C4-2B (cell line): Measurements from ENCODE around the gene PRPF39.

Experiments
- H3K27ac ChIP-seq: fragments of 450-650 bp; 2 replicates; pipeline ENCODE4 v1.5.1; 2017
- ZFX ChIP-seq: fragments of 450-650 bp; IDR thresholded peaks from 2 replicates; pipeline ENCODE4 v1.6.1; 2017
- TF ChIP-seq, protein P1 (sequence below): fragments of 450-650 bp; conservative IDR thresholded peaks from 2 replicates; pipeline ENCODE4 v1.5.1; 2017; ENCODE audit warnings: mild to moderate bottlenecking

Gene PRPF39, protein sequence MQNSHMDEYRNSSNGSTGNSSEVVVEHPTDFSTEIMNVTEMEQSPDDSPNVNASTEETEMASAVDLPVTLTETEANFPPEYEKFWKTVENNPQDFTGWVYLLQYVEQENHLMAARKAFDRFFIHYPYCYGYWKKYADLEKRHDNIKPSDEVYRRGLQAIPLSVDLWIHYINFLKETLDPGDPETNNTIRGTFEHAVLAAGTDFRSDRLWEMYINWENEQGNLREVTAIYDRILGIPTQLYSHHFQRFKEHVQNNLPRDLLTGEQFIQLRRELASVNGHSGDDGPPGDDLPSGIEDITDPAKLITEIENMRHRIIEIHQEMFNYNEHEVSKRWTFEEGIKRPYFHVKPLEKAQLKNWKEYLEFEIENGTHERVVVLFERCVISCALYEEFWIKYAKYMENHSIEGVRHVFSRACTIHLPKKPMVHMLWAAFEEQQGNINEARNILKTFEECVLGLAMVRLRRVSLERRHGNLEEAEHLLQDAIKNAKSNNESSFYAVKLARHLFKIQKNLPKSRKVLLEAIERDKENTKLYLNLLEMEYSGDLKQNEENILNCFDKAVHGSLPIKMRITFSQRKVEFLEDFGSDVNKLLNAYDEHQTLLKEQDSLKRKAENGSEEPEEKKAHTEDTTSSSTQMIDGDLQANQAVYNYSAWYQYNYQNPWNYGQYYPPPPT

DNA sequence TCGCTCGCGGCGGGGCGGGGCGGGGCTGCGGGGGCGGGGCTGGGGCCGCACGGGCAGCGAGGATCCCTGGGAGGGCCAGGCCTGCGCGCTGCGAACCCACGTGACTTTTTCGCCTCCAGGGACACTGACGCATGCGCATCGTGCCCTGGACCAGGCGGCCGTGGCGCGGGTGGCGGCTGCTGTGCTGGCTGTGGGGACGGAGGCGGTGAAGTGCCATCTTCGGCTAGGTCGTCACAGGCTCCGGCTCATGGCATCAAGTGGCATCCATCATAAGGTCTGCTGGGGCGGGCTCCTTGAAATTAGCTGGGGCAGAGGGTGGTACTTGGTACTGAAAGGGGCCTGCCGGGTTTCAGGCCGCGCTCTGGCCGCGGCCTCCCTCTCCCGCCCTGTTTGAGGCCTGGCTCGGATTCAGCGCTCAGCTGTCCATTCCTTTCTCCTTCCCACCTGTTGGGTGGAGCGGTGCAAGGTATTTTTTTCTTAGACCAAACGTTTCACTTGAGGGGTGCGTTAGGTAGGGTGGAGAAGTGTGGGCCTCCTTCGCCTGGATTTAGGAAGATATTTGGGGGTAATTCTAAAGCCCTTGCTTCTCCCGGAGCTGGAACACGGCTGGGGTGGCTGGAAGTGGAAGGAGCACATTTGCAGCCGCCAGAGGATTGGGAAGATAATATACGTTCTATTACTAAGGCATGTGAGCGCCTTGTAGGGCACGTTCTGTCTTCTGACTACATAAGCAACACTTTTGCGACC, at the start of gene PRPF39:
TSS of gene PRPF39 (plus strand) at position 141 of the 747 bp plus-strand sequence. CDS start 11,124 bp downstream, outside the sequence.
- peak within 1 kb of the TSS; percentile 84 for H3K27ac ChIP-seq
- TF ChIP-seq ZFX = peak; percentile 99
- TF ChIP-seq, protein P1, sequence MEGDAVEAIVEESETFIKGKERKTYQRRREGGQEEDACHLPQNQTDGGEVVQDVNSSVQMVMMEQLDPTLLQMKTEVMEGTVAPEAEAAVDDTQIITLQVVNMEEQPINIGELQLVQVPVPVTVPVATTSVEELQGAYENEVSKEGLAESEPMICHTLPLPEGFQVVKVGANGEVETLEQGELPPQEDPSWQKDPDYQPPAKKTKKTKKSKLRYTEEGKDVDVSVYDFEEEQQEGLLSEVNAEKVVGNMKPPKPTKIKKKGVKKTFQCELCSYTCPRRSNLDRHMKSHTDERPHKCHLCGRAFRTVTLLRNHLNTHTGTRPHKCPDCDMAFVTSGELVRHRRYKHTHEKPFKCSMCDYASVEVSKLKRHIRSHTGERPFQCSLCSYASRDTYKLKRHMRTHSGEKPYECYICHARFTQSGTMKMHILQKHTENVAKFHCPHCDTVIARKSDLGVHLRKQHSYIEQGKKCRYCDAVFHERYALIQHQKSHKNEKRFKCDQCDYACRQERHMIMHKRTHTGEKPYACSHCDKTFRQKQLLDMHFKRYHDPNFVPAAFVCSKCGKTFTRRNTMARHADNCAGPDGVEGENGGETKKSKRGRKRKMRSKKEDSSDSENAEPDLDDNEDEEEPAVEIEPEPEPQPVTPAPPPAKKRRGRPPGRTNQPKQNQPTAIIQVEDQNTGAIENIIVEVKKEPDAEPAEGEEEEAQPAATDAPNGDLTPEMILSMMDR = no peak

DNA sequence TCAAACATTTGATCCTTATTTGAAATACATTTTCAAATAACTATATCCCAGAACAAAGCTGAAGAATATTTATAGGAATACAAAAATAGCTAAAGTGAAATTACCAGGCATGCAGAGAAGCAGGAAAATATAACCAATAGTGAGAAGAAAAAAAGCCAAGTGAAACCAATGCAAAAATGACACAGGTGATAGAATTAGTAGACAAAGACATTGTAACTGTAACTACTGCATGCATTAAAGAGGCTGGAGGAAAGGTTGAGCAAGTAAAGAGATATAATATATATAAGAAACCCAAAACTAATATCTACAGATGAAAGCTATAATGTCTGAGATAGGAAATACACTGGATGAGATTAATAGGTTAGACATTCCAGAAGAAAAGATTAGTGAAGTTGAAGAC, 49.2 kb upstream of the PRPF39 start:
- TF ChIP-seq, protein P1 = no peak
- TF ChIP-seq ZFX = no peak

DNA sequence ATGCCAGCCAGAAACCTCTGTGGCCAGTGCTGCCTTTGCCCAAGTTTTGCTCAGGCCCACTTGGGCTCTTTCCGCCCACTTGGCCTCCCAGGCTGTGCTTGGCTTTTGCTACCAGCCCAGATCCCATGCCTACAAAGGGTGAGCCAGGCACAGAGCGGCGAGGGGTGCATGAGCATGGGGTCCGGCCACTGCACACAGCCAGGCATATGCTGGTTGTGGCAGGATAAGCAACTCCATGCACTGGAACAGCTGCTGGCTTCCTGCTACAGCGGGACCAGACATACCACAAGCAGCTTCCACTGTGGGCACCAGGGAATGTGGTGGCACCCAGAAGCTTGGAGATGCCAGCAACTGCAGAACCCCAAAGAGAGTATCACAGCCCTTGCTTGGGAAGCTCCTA, 45.7 kb upstream of the PRPF39 start:
- TF ChIP-seq, protein P1 = no peak
- H3K27ac ChIP-seq = no peak overlapping the region

More for the DNA sequence above, 49.2 kb upstream of the PRPF39 start:
- no peak overlapping the region for H3K27ac ChIP-seq

DNA sequence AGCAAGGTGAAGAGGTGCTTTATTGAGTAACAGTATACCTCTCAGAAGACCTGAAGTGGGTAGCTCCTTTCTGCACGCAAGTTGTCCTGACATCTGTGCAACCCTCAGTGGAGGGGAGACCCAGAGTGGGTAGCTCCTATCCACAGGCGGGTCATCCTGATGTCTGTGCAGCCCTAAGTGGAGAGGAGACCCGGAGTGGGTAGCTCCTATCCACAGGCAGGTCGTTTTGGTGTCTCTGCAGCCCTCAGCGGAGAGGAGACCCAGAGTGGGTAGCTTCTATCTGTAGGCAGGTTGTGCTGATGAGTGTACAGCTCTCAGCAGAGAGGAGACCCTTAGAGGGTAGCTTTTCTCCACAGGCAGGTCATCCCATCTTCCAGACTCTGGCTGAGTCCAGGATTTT, 45.1 kb upstream of the PRPF39 start:
- H3K27ac ChIP-seq = no peak overlapping the region
- no peak for TF ChIP-seq ZFX
- TF ChIP-seq, protein P1 = no peak

DNA sequence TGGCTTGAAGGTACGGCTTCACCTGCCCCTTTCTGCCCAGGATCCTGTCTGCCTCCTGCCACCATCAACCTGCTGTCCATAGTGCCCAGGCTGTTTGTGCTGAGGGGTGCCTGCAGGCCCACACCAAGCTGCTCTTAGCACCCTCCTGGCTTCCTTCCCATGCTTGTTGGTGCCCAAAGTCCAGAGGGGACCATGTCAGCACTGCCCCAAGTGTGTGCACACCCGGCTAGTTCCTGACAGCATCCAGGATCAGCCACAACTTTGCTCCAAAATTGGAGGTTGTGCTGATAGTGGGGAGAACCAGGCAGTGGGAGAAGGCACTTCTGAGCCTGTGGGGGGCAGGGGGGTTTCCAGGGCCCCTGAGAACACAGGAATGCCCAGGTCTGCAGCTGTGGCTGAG, 44.5 kb upstream of the PRPF39 start:
- no peak overlapping the region for H3K27ac ChIP-seq
- no peak for TF ChIP-seq ZFX
- TF ChIP-seq, protein P1 = no peak

DNA sequence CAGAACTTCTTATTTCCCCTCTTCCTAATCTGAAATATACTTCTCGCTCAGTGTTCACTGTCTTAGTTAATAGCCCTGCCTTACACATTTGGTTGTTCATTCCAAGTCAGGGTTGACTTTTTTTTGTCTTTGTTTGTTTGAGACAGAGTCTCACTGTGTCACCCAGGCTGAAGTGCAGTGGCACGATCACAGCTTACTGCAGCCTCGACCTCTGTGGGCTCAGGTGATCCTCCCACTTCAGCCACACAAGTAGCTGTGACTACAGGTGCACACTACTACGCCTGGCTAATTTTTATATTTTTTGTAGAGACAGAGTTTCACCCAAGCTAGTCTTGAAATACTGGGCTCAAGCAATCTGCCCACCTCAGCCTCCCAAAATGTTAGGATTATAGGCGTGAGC, 42.3 kb upstream of the PRPF39 start:
- no peak overlapping the region for H3K27ac ChIP-seq
- TF ChIP-seq ZFX = no peak
- TF ChIP-seq, protein P1 = no peak

DNA sequence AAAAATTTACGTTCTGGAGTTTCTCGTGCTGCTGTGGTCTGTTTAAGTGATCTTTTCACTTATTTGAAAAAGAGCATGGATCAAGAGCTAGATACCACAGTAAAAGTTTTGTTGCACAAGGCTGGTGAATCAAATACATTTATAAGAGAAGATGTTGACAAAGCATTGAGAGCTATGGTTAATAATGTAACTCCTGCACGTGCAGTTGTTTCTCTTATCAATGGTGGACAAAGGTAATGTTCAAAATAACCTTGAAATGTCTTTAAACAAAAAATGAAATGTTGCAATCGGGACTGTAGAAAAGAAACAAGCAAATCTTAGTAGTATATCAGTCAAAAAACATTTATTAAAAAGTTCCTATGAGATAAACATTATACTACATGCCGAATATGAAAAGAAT, 39.3 kb upstream of the PRPF39 start:
- TF ChIP-seq, protein P1 = no peak
- TF ChIP-seq ZFX = no peak
- H3K27ac ChIP-seq = no peak overlapping the region
